Breast epithelium (tissue), 4 donors: Measurements from ENCODE around the gene STXBP6. TPM values are rescaled to one million over a fixed set of nuclear protein-coding genes. Genes with fewer than 3 reads are reported as not detected.

Experiments
- DNase-seq, 2 donors: peaks; one replicate each; pipeline ENCODE4 v3.0.0-alpha.2; 2019; ENCODE audit warnings: low spot score in 2 of 2
- H3K27ac ChIP-seq, 2 donors: fragments of 200-600 bp; sonication (generic) in 1 of 2; one replicate each; pipeline ENCODE4 v1.5.1; 2016 to 2019; ENCODE audit warnings: mild to moderate bottlenecking in 1 of 2
- H3K27me3 ChIP-seq, 2 donors: fragments of 200-600 bp; sonication (generic) in 1 of 2; one replicate each; pipeline versions ENCODE4 v1.5.1 to v1.6.0; 2017 to 2019; ENCODE audit warnings: control low read depth in 1 of 2, mild to moderate bottlenecking in 1 of 2
- H3K36me3 ChIP-seq: fragments of 200-600 bp; one replicate; pipeline ENCODE4 v1.5.1; 2019
- H3K4me1 ChIP-seq, 2 donors: fragments of 200-600 bp; sonication (generic); one replicate each; pipeline ENCODE4 v1.5.1; 2016 to 2019; ENCODE audit warnings: control low read depth in 1 of 2
- H3K4me3 ChIP-seq, 3 donors: fragments of 200-600 bp; sonication (generic); 1 replicate in 2 of 3; 2 replicates in 1 of 3; pipeline ENCODE4 v1.5.1; 2016 to 2019; ENCODE audit warnings: mild to moderate bottlenecking in 3 of 3, moderate library complexity in 2 of 3
- H3K9me3 ChIP-seq, 2 donors: fragments of 200-600 bp; sonication (generic) in 1 of 2; one replicate each; pipeline ENCODE4 v1.5.1; 2016 to 2019; ENCODE audit warnings: control low read depth in 1 of 2
- CTCF ChIP-seq, 3 donors: fragments of 450-650 bp; IDR thresholded peaks; one replicate each; pipeline ENCODE4 v1.5.1; 2016 to 2017; ENCODE audit warnings: antibody characterized with exemption in 3 of 3, mild to moderate bottlenecking in 3 of 3, moderate library complexity in 3 of 3
- POLR2A ChIP-seq: fragments of 450-650 bp; IDR thresholded peaks from one replicate; pipeline ENCODE4 v1.6.1; 2016; ENCODE audit warnings: antibody characterized with exemption, mild to moderate bottlenecking, moderate library complexity
- POLR2AphosphoS5 ChIP-seq, 3 donors: sonication (generic); formaldehyde crosslinking; IDR thresholded peaks; one replicate each; pipeline ENCODE4 v1.6.1; 2017; ENCODE audit warnings: antibody characterized with exemption in 3 of 3
- intact Hi-C: fragments of 100-400 bp; cut with DNase I; formaldehyde crosslinking; loops from one replicate; pipeline ENCODE4 v1.15.1; 2023; ENCODE audit warnings: low total_unique reads
- total RNA-seq, 3 donors: library from RNA; depleted of rRNA; stranded (reverse); fragments of >200 nt; gene quantifications; one replicate each; pipeline ENCODE4 v1.1.0, GENCODE V29; 2016

The STXBP6 gene
- total RNA-seq, 3 donors from 2014 or later: 2.6 to 8.3 (median 5.3) TPM

- no peak for TF ChIP-seq POLR2A
- no peak for TF ChIP-seq POLR2AphosphoS5 (IDR thresholded peaks at IDR 0.05)
- no peak for TF ChIP-seq CTCF (IDR thresholded peaks at IDR 0.05)
- Histone ChIP-seq H3K27ac (no peak overlapping the region), H3K4me1 (no peaks in the 10 kb centered on the region), H3K36me3 (no peaks in the 10 kb centered on the region), H3K27me3 (no peaks in the 10 kb centered on the region), H3K4me3 (no peak overlapping the region), H3K9me3 (no peaks in the 10 kb centered on the region)
- DNase-seq: no peak
- intact Hi-C loops: no loop called here
Measured at GRCh38 chr14:24948261-24948847, 101.6 kb downstream of the STXBP6 start.

- H3K36me3 ChIP-seq: no peaks in the 10 kb centered on the region
- H3K4me3 ChIP-seq: no peak overlapping the region
- no peak for DNase-seq
- intact Hi-C loops: no loop called here
- H3K9me3 ChIP-seq: no peaks in the 10 kb centered on the region
- TF ChIP-seq CTCF (IDR thresholded peaks at IDR 0.05): no peak
- TF ChIP-seq POLR2AphosphoS5 (IDR thresholded peaks at IDR 0.05): no peak
- no peak for TF ChIP-seq POLR2A
- H3K27ac ChIP-seq: no peak overlapping the region
- H3K27me3 ChIP-seq: no peaks in the 10 kb centered on the region
- H3K4me1 ChIP-seq: no peaks in the 10 kb centered on the region
Measured at GRCh38 chr14:24947131-24947530, 102.8 kb downstream of the STXBP6 start.

- H3K36me3 ChIP-seq: no peaks in the 10 kb centered on the region
- no peaks in the 10 kb centered on the region for H3K4me1 ChIP-seq
- H3K9me3 ChIP-seq: no peaks in the 10 kb centered on the region
- no peak for TF ChIP-seq POLR2AphosphoS5 (IDR thresholded peaks at IDR 0.05)
- no peak for TF ChIP-seq POLR2A
- no peak for TF ChIP-seq CTCF (IDR thresholded peaks at IDR 0.05)
- intact Hi-C loops: no loop called here
- no peak overlapping the region for H3K4me3 ChIP-seq
- no peaks in the 10 kb centered on the region for H3K27me3 ChIP-seq
- no peak for DNase-seq
- H3K27ac ChIP-seq: peak overlapping the region in 1 of 2 donors; percentile 8
Measured at GRCh38 chr14:24944800-24945199, 105.1 kb downstream of the STXBP6 start.

- peak overlapping the region in 1 of 2 donors; percentile 36 for H3K27ac ChIP-seq
Measured at GRCh38 chr14:24943024-24943423, 106.9 kb downstream of the STXBP6 start.

More at GRCh38 chr14:24943024-24943423, 106.9 kb downstream of the STXBP6 start:
- Histone ChIP-seq H3K4me3 (no peak overlapping the region), H3K36me3 (no peaks in the 10 kb centered on the region), H3K9me3 (no peaks in the 10 kb centered on the region), H3K27me3 (no peaks in the 10 kb centered on the region), H3K4me1 (no peaks in the 10 kb centered on the region)
- intact Hi-C loops: no loop called here
- peak in 1 of 3 donors; percentile 62 for TF ChIP-seq POLR2AphosphoS5 (IDR thresholded peaks at IDR 0.05)
- no peak for TF ChIP-seq POLR2A
- TF ChIP-seq CTCF (IDR thresholded peaks at IDR 0.05): no peak
- DNase-seq: no peak
